DOHH2 (cell line): ENCODE measurements around the gene SYP.

Source experiments
- H3F3A ChIP-seq: fragments of 200-600 bp; sonication (generic), shearing (Covaris generic); 2 replicates; pipeline ENCODE4 v1.6.0; 2016; ENCODE audit warnings: antibody characterized with exemption, mild to moderate bottlenecking; ENCODE audit not compliant: control insufficient read depth, insufficient read depth
- H3K27ac ChIP-seq: fragments of 200-600 bp; sonication (generic); 2 replicates; pipeline ENCODE4 v1.5.1; 2014; ENCODE audit warnings: low read depth, mild to moderate bottlenecking, low read length, moderate library complexity
- H3K27me3 ChIP-seq: fragments of 200-600 bp; sonication (generic); 2 replicates; pipeline ENCODE4 v1.6.1; 2014; ENCODE audit warnings: mild to moderate bottlenecking, low read length, mixed read lengths; ENCODE audit not compliant: control insufficient read depth
- H3K36me3 ChIP-seq: fragments of 200-600 bp; sonication (generic); 2 replicates; pipeline ENCODE4 v1.6.1; 2014; ENCODE audit warnings: mild to moderate bottlenecking, low read length, moderate library complexity, mixed read lengths; ENCODE audit not compliant: control insufficient read depth
- H3K4me1 ChIP-seq: fragments of 200-600 bp; sonication (generic); 2 replicates; pipeline ENCODE4 v1.6.1; 2014; ENCODE audit warnings: mild to moderate bottlenecking, low read length, mixed read lengths; ENCODE audit not compliant: control insufficient read depth
- H3K4me2 ChIP-seq: fragments of 200-600 bp; sonication (generic); 2 replicates; pipeline ENCODE4 v1.6.0; 2014; ENCODE audit warnings: mild to moderate bottlenecking, low read length, moderate library complexity
- H3K4me3 ChIP-seq: fragments of 200-600 bp; sonication (generic); 2 replicates; pipeline ENCODE4 v1.5.1; 2014; ENCODE audit warnings: mild to moderate bottlenecking, low read length, mixed read lengths
- H3K79me2 ChIP-seq: fragments of 200-600 bp; sonication (generic); 2 replicates; pipeline ENCODE4 v1.6.1; 2014; ENCODE audit warnings: mild to moderate bottlenecking, low read length, mixed read lengths; ENCODE audit not compliant: control insufficient read depth
- H3K9me2 ChIP-seq: fragments of 200-600 bp; sonication (generic); replicated peaks from 2 replicates; pipeline ENCODE4 v1.6.1; 2014; ENCODE audit warnings: mild to moderate bottlenecking, low read length, mixed read lengths; ENCODE audit not compliant: control insufficient read depth
- H3K9me3 ChIP-seq: fragments of 200-600 bp; sonication (generic); 2 replicates; pipeline ENCODE4 v1.6.1; 2014; ENCODE audit warnings: antibody characterized with exemption, low read length, mixed read lengths; ENCODE audit not compliant: control insufficient read depth, insufficient read depth
- H4K20me1 ChIP-seq: fragments of 200-600 bp; sonication (generic); 2 replicates; pipeline ENCODE4 v1.6.0; 2014; ENCODE audit warnings: low read depth, mild to moderate bottlenecking, antibody characterized with exemption, low read length, moderate library complexity; ENCODE audit not compliant: control insufficient read depth, insufficient read depth
- CTCF ChIP-seq: fragments of 200-600 bp; sonication (generic); IDR thresholded peaks from one replicate; pipeline ENCODE4 v1.5.1; 2014; ENCODE audit warnings: antibody characterized with exemption, mild to moderate bottlenecking, low read depth, low read length; ENCODE audit not compliant: poor library complexity, severe bottlenecking
- EZH2phosphoT487 ChIP-seq: fragments of 200-600 bp; sonication (generic); IDR thresholded peaks from 2 replicates; pipeline ENCODE4 v1.6.1; 2017; ENCODE audit warnings: borderline replicate concordance, mild to moderate bottlenecking, antibody characterized with exemption, low read length, moderate library complexity, mixed read lengths

SYP gene

GRCh38 chrX:49226946-49227345 lies 27.0 kb upstream of the SYP start:
- H3K4me1 ChIP-seq = peaks cover 9% of the 10 kb centered on the region; the same call in 1 of the 2 replicates
- no peaks in the 10 kb centered on the region for H3K27me3 ChIP-seq
- no peak overlapping the region for H3K4me2 ChIP-seq
- no peaks in the 10 kb centered on the region for H3K79me2 ChIP-seq
- H3K36me3 ChIP-seq = no peaks in the 10 kb centered on the region
- H3K9me3 ChIP-seq = no peaks in the 10 kb centered on the region
- H3K4me3 ChIP-seq = no peak overlapping the region
- no peak overlapping the region for H3K27ac ChIP-seq
- H4K20me1 ChIP-seq = no peaks in the 10 kb centered on the region
- TF ChIP-seq EZH2phosphoT487 = no peak
- TF ChIP-seq CTCF = no peak
- H3F3A ChIP-seq = no peaks in the 10 kb centered on the region
- H3K9me2 ChIP-seq = no peaks in the 10 kb centered on the region

DNA sequence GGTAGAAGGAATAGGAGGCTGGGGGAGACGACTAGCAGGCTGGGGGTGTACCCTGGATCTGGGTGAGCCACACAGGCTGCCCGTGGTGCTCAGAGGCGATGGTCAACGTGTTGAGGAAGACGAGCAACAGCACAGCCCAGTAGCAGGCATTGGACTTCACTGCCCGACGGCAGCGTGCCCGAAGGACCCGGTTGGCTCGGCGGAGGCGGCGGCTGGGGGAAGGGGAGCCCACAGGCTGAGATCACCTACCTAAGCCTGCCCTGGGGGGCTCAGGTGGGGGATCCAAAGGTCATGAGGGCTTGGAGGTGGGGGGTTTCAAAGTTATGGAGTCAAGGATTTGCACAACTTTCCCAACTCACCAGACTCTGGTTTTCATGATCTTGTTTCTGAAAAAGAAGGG lies 25.9 kb upstream of the SYP start:
- no peaks in the 10 kb centered on the region for H3K36me3 ChIP-seq
- H3K4me3 ChIP-seq = no peak overlapping the region
- H3K27me3 ChIP-seq = no peaks in the 10 kb centered on the region
- H3K4me1 ChIP-seq = peaks cover 9% of the 10 kb centered on the region; the same call in 1 of the 2 replicates
- no peaks in the 10 kb centered on the region for H3F3A ChIP-seq
- TF ChIP-seq EZH2phosphoT487 (no peak), CTCF (no peak)
- no peaks in the 10 kb centered on the region for H3K9me2 ChIP-seq
- no peak overlapping the region for H3K27ac ChIP-seq
- no peaks in the 10 kb centered on the region for H3K79me2 ChIP-seq
- H4K20me1 ChIP-seq = no peaks in the 10 kb centered on the region
- no peaks in the 10 kb centered on the region for H3K9me3 ChIP-seq
- no peak overlapping the region for H3K4me2 ChIP-seq

DNA sequence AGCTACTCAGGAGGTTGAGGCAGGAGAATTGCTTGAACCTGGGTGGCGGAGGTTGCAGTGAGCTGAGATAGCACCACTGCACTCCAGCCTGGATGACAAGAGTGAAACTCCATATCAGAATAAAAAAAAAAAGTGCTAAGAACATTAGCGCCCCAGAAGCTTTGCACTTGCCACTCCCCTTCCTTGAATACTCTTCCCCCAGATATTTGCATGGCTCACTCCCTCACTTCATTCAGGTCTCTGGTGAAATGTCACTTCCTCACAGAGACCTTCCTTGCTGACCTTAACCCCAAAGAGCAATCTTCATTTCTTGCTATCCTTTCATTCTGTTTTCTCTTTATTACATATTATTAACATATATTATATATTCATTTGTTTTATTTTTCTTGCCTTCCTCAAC lies 21.9 kb upstream of the SYP start:
- H3K4me2 ChIP-seq = no peak overlapping the region
- no peak overlapping the region for H3K27ac ChIP-seq
- no peaks in the 10 kb centered on the region for H3K9me2 ChIP-seq
- no peaks in the 10 kb centered on the region for H3K27me3 ChIP-seq
- no peaks in the 10 kb centered on the region for H3F3A ChIP-seq
- no peak overlapping the region for H3K4me3 ChIP-seq
- no peaks in the 10 kb centered on the region for H4K20me1 ChIP-seq
- H3K36me3 ChIP-seq = no peaks in the 10 kb centered on the region
- no peaks in the 10 kb centered on the region for H3K9me3 ChIP-seq
- H3K4me1 ChIP-seq = no peaks in the 10 kb centered on the region
- no peak for TF ChIP-seq CTCF
- no peak for TF ChIP-seq EZH2phosphoT487
- H3K79me2 ChIP-seq = no peaks in the 10 kb centered on the region

DNA sequence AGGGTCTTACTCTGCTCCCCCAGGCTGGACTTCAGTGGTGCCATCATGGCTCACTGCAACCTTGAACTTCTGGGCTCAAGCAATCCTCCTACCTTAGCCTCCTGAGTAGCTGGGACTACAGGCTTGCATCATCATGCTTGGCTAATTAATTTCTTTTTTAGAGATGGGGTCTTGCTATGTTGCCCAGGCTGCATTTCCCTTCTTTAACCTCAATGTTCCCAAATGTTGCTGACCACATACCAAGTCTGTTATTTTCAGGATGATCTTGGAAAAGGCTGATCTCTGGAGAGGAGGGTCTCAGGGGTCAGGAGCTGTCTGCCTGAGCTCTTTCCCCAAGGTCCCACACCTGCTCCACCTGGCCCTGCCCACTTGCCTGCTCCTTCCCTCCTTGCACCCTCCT lies 20.1 kb upstream of the SYP start:
- Histone ChIP-seq H3F3A (no peaks in the 10 kb centered on the region), H3K4me2 (no peak overlapping the region), H4K20me1 (no peaks in the 10 kb centered on the region), H3K27me3 (no peaks in the 10 kb centered on the region), H3K79me2 (no peaks in the 10 kb centered on the region), H3K4me1 (no peaks in the 10 kb centered on the region), H3K27ac (no peak overlapping the region), H3K36me3 (no peaks in the 10 kb centered on the region), H3K4me3 (no peak overlapping the region), H3K9me3 (no peaks in the 10 kb centered on the region), H3K9me2 (no peaks in the 10 kb centered on the region)
- no peak for TF ChIP-seq EZH2phosphoT487
- no peak for TF ChIP-seq CTCF
